Effector memory CD4-positive, alpha-beta T cell (primary cell): ENCODE results near the gene UQCR10.
A peak's percentile ranks its signal among the peaks of the same experiment; 100 is the strongest.

Source experiments
- DNase-seq, 3 donors: peaks; one replicate each; pipeline ENCODE4 v3.0.0-alpha.2; 2020
- H3K27ac ChIP-seq: 2 replicates; pipeline ENCODE4 v1.7.0; 2013; ENCODE audit warnings: mild to moderate bottlenecking, low read length, moderate library complexity; ENCODE audit not compliant: insufficient read depth, poor library complexity, severe bottlenecking
- H3K27me3 ChIP-seq: replicated peaks from 2 replicates; pipeline ENCODE4 v1.7.0; 2013; ENCODE audit warnings: mild to moderate bottlenecking, low read length; ENCODE audit not compliant: insufficient read depth, control insufficient read depth, poor library complexity, severe bottlenecking
- H3K36me3 ChIP-seq: 2 replicates; pipeline ENCODE4 v1.7.0; 2013; ENCODE audit warnings: mild to moderate bottlenecking, low read length, moderate library complexity; ENCODE audit not compliant: control insufficient read depth, insufficient read depth
- H3K4me1 ChIP-seq: 2 replicates; pipeline ENCODE4 v1.7.0; 2013; ENCODE audit warnings: low read length, mild to moderate bottlenecking; ENCODE audit not compliant: control insufficient read depth, insufficient read depth, poor library complexity, severe bottlenecking
- H3K4me3 ChIP-seq: 2 replicates; pipeline ENCODE4 v1.7.0; 2013; ENCODE audit warnings: low read length, low read depth, mild to moderate bottlenecking; ENCODE audit not compliant: insufficient read depth, poor library complexity, severe bottlenecking
- H3K9me3 ChIP-seq: 2 replicates; pipeline ENCODE4 v1.7.0; 2013; ENCODE audit warnings: mild to moderate bottlenecking, low read length, moderate library complexity; ENCODE audit not compliant: control insufficient read depth

UQCR10 gene

DNA sequence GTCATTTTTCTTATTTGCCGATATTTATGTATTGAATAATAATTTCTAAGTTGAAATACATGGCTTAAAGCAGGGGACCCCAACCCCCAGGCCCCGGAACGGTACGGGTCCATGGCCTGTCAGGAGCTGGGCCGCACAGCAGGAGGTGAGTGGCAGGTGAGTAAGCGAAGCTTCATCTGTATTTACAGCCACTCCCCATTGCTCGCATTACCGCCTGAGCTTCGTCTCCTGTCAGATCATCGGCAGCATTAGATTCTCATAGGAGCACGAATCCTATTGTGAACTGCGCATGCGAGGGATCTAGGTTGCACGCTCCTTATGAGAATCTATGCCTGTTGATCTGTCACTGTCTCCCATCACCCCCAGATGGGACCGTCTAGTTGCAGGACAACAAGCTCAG lies 4.9 kb upstream of the UQCR10 start:
- H3K4me1 ChIP-seq = peaks cover 9% of the 10 kb centered on the region
- H3K9me3 ChIP-seq = no peaks in the 10 kb centered on the region
- DNase-seq = no peak
- peaks cover 2% of the 10 kb centered on the region for H3K36me3 ChIP-seq
- no peaks in the 10 kb centered on the region for H3K27me3 ChIP-seq
- H3K27ac ChIP-seq = no peak overlapping the region
- H3K4me3 ChIP-seq = no peak overlapping the region

DNA sequence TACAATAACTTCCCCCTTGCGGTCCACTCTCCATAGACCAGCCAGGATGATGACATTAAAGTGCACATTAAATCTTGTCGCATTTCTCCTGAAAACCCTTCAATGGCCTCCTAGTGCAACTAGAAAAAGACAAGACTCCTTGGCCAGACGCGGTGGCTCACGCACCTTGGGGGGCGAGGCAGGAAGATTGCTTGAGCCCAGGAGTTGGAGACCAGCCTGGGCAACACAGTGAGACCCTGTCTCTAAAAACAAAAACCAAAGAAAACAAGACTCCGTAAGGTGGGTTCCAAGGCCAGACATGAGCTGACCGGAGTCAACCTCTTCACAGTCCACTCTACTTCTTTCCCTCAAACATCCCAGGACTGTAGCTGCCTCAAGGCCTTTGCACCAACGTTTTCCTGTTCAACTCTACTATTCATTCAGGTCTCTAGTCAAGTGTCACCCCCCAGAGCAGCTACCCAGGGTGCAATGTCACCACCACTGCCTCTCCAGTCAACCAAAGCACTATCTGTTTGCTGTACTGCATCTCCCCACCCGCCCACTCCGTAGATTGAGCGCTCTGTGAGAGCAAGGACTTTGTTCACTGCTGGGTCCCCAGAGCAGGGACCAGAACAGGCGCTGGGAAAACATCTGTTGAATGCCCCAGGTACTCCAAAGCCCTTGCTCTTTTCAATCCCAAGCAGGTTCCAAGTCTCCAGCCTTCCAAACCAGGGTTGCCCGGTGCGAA lies 1.1 kb upstream of the UQCR10 start:
- DNase-seq = no peak
- H3K27ac ChIP-seq = peak overlapping the region; percentile 82
- no peaks in the 10 kb centered on the region for H3K27me3 ChIP-seq
- no peaks in the 10 kb centered on the region for H3K9me3 ChIP-seq
- H3K4me3 ChIP-seq = peak overlapping the region; percentile 86
- peaks cover 9% of the 10 kb centered on the region for H3K4me1 ChIP-seq
- H3K36me3 ChIP-seq = peaks cover 18% of the 10 kb centered on the region

DNA sequence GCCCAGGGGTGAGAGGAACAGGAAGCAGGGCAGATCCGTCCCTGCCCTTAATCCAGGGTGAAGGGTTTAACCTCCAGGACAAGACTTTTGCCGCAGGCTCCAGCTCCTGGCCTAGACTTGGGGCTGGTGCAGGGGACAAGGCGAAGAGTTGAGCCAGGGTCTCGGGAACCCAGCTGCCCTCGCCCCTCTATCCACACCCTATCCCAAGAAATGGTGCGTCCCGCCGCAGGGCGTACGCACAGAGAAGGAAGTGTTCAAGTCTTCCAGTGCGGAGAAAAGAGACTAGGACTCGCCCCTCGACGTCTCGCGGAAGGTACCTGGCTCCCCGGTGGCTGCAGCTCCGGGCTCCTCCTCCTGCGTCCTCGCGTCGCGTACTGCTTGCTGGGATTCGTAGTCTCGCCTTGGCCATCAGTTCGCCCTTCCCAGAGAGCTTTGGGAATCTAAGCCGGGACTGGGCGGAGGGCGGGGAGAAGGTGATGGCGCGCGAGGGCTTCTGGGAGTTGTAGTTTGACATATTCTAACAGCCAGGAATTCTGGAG lies 468 bp upstream of the UQCR10 start, which contains the start of gene ZMAT5:
ZMAT5 (minus strand) TSS at position 376 of the 539 bp plus-strand sequence. CDS start 18,463 bp downstream, outside the sequence.
- Histone ChIP-seq H3K4me3 (peak within 1 kb of the TSS; percentile 86), H3K36me3 (peaks cover 19% of the 10 kb centered on the region), H3K27ac (peak within 1 kb of the TSS; percentile 82), H3K27me3 (no peaks in the 10 kb centered on the region), H3K9me3 (no peaks in the 10 kb centered on the region), H3K4me1 (peaks cover 9% of the 10 kb centered on the region)
- peak; percentile 78 to 89 (median 87) for DNase-seq

DNA sequence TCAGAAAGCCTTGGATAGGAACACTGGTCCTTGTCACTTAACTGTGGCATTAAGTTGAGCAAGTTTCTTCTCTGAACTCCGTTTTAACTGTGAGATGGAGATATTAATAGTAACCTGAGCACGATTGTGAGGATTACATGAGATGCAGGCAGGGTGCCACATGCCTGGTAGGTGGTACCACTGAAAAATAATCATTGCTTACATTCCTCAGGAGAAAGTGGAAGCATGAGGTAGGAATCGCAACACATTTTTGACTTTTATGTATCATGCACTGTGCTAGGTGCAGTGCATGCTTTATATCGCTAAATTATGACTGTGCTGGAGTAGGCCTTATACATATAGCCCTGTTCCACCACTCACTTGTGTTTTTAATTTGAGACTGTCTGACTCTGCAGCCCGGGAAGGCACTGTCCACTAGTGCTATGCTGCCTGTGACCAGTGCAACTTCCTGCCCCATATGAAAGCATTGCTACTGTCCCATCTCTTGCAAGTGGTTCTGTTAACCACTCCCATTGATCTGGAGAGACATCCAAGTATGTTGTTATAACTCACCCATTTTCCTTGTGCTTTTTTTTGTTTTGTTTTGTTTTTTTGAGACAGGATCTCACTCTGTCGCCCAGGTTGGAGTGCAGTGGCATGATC lies 1.0 kb downstream of the UQCR10 start:
- H3K27me3 ChIP-seq = no peaks in the 10 kb centered on the region
- H3K4me1 ChIP-seq = peaks cover 9% of the 10 kb centered on the region
- H3K27ac ChIP-seq = peak overlapping the region; percentile 82
- DNase-seq = no peak
- peak overlapping the region; percentile 86 for H3K4me3 ChIP-seq
- H3K36me3 ChIP-seq = peaks cover 16% of the 10 kb centered on the region
- no peaks in the 10 kb centered on the region for H3K9me3 ChIP-seq

DNA sequence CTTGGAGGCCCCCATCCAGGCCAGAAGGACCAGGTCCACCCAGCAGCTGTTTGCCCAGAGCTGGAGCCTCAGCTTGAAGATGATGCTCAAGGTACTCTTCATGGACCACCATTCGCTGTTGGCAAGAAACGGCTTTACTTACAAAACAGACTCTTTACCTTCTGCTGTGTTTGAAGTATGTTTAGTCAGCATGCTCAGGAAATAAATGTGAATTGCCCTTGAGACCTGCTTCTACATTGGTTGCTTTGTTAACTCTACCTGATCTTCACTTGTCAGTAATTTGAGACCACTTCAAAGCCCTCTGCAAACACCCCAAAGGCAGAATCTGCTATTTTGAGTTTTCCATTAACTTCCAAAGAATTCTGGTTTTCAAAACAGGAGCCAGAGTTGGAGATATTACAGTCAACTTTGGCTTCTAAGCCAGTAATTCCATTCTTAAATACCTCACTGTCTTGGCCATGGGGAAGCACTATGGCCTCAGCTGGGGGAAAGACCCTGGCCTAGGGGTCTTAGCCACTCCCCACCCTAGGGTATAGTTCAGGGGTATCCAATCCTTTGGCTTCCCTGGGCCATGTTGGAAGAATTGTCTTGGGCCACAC lies 2.7 kb downstream of the UQCR10 start:
- H3K4me3 ChIP-seq = no peak overlapping the region
- peaks cover 16% of the 10 kb centered on the region for H3K36me3 ChIP-seq
- no peaks in the 10 kb centered on the region for H3K27me3 ChIP-seq
- no peak overlapping the region for H3K27ac ChIP-seq
- H3K9me3 ChIP-seq = no peaks in the 10 kb centered on the region
- peaks cover 9% of the 10 kb centered on the region for H3K4me1 ChIP-seq
- DNase-seq = no peak

DNA sequence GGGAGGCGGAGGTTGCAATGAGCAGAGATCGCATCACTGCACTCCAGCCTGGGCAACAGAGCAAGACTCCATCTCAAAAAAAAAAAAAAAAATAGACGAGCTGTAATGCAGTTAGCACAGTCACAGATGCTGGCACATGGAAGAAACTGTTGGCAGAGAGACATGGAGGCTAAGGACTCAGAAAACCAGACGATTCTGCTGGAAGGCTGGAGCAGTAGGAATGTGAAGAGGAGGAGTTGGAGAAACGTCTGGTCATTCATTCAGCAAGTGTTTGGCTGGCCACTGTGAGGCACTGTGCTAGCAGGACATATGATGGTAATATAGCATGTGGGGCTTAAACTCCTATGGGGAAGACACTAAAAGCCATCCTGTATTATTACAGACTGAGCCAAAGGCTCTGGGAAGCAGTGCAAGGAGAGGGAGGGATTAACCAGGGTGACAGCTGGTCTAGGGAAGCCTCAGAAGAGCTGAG lies 5.0 kb downstream of the UQCR10 start:
- Histone ChIP-seq H3K9me3 (no peaks in the 10 kb centered on the region), H3K4me1 (no peaks in the 10 kb centered on the region), H3K27ac (no peak overlapping the region), H3K36me3 (peaks cover 16% of the 10 kb centered on the region), H3K4me3 (no peak overlapping the region), H3K27me3 (no peaks in the 10 kb centered on the region)
- no peak for DNase-seq

DNA sequence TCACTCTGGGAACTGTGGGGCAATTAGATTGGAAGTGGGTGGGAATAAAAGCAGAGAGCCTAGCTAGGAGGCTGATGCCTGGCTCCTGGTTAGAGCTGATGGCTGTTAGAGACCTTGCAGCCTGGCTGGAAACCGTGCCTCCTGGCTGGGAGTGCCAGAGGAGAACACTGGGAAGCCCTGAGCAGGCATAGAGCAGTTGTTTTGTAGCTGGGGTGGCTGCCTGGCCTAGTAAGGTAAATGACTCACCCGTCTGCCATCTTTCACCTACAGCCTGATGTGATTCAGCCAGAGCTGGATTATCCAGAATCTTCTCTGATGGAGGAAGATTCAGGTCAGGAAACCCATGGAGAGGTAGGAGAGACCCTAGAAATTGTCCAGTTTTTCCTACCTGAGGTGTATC lies 6.1 kb downstream of the UQCR10 start:
- H3K36me3 ChIP-seq = peaks cover 16% of the 10 kb centered on the region
- no peak for DNase-seq
- no peaks in the 10 kb centered on the region for H3K4me1 ChIP-seq
- no peak overlapping the region for H3K27ac ChIP-seq
- no peak overlapping the region for H3K4me3 ChIP-seq
- no peaks in the 10 kb centered on the region for H3K9me3 ChIP-seq
- H3K27me3 ChIP-seq = no peaks in the 10 kb centered on the region

DNA sequence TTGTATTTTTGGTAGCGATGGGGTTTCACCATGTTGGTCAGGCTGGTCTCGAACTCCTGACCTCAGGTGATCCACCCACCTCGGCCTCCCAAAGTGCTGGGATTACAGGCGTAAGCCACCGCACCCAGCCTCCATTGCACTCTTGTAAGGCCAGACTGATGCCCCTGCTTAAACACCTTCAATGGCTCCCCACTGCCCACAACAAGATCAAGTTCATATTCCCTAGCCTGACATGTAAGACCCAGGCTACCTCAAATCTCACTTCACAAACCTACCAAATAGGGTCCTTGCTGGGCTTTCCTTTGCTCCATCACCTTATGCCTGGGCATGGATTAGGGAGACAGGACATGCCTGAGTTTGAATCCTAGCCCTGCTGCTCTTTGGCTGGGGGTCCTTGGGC lies 13.1 kb downstream of the UQCR10 start:
- Histone ChIP-seq H3K4me3 (no peak overlapping the region), H3K27ac (no peak overlapping the region), H3K4me1 (no peaks in the 10 kb centered on the region)

DNA sequence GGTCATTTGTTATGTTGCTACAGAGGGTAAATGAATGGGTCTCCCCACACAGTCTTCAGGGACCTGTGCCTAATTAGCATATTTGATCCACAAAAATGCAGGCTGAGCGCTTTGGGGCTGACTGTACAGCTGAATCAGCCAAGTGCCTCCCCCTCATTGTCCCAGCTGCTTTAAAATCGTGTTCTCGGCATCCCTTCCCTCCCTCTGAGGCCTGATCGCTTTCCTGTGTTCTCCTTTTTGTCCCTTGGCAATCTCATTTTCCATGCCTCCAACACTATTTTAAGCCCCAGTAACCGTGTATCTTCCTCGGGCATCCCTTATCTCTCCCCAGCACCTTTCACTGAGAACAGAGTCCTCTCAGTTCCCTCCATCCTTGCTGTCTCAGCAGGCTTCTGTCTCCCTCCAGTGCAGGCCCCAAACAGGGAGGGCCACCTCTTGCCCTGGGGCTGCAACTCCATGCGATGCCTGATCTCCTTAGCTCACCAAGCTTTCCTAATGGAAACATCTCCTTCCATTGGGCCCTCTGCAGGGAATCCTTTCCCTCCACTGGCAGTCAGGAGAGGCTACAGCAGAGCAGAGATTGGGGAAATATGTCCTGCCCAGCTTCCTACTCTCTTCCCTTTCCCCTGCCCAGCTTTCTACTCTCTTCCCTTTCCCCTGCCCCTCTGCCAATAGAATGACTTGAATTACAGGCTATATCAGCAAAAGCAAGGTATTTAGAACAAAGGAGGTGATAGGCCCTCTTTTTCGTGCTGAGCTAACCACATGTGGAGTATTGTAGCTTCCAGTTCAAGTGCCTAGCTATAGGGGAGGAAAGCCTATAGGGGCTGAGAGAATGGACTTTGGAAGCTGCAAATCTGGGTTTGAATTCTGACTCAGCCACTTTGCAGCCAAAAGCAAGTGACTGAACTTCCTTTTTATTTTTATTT lies 13.8 kb downstream of the UQCR10 start:
- H3K27ac ChIP-seq = no peak overlapping the region
- no peaks in the 10 kb centered on the region for H3K36me3 ChIP-seq
- no peaks in the 10 kb centered on the region for H3K27me3 ChIP-seq
- DNase-seq = no peak
- H3K9me3 ChIP-seq = no peaks in the 10 kb centered on the region
- no peaks in the 10 kb centered on the region for H3K4me1 ChIP-seq
- no peak overlapping the region for H3K4me3 ChIP-seq

More for the DNA sequence above, 13.1 kb downstream of the UQCR10 start:
- Histone ChIP-seq H3K9me3 (no peaks in the 10 kb centered on the region), H3K36me3 (no peaks in the 10 kb centered on the region), H3K27me3 (no peaks in the 10 kb centered on the region)
- no peak for DNase-seq
